ENCODE data around the gene EPN3. TPM values are rescaled to one million over a fixed set of nuclear protein-coding genes. Genes with fewer than 3 reads are reported as not detected.

The EPN3 gene
- total RNA-seq, 2 donors from 2014 or later = not detected

DNA sequence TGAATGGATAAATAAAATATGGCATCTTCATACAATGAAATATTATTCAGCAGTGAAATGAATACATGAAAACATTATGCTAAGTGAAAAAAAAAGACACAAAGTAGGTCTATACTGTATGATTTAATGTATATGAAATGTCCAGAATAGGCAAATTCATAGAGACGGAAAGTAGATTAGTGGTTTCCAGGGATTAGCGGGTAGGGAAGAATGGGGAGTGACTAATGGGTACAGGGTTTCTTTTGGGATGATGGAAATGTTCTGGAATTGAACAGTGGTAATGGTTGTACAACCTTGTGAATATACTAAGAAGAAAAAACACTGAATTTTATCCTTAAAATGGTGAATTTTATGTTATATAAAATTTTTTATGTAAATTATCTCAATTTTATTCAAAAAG lies 32.8 kb upstream of the EPN3 start:
- H3K27me3 Mint-ChIP-seq = no peaks in the 10 kb centered on the region
- peaks cover 3% of the 10 kb centered on the region for H3K36me3 Mint-ChIP-seq (ENCODE audit: low read depth)
- H3K9me3 ChIP-seq (ENCODE audit: control insufficient read depth, low read length, poor library complexity, severe bottlenecking) = no peaks in the 10 kb centered on the region
- ATAC-seq (no peak), DNase-seq (no peak)
- H3K4me1 Mint-ChIP-seq = peaks cover 6% of the 10 kb centered on the region
- H3K4me3 Mint-ChIP-seq = no peak overlapping the region
- no peak overlapping the region for H3K27ac Mint-ChIP-seq

DNA sequence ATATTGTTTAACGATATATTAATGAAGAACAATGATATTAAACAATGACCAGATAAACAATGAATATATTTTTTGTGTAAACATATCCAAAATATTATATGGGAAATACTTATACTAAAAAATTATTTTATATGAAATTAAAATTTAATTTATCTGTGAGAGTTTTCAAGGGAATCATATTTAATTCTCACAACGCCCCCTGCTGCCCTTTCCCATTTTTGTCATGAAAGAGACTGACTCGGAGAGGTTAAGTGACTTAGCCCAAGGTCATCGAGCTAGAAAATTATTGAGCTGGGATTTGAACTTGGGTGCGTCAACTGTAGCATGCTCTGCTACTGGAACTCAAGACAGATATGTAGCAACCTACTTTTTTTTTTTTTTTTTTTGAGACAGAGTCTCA lies 31.5 kb upstream of the EPN3 start:
- Mint-ChIP-seq H3K27ac (no peak overlapping the region), H3K4me1 (peaks cover 11% of the 10 kb centered on the region), H3K36me3 (ENCODE audit: low read depth) (peaks cover 3% of the 10 kb centered on the region), H3K27me3 (no peaks in the 10 kb centered on the region), H3K4me3 (no peak overlapping the region)
- H3K9me3 ChIP-seq (ENCODE audit: control insufficient read depth, low read length, poor library complexity, severe bottlenecking) = no peaks in the 10 kb centered on the region
- DNase-seq (no peak), ATAC-seq (no peak)

DNA sequence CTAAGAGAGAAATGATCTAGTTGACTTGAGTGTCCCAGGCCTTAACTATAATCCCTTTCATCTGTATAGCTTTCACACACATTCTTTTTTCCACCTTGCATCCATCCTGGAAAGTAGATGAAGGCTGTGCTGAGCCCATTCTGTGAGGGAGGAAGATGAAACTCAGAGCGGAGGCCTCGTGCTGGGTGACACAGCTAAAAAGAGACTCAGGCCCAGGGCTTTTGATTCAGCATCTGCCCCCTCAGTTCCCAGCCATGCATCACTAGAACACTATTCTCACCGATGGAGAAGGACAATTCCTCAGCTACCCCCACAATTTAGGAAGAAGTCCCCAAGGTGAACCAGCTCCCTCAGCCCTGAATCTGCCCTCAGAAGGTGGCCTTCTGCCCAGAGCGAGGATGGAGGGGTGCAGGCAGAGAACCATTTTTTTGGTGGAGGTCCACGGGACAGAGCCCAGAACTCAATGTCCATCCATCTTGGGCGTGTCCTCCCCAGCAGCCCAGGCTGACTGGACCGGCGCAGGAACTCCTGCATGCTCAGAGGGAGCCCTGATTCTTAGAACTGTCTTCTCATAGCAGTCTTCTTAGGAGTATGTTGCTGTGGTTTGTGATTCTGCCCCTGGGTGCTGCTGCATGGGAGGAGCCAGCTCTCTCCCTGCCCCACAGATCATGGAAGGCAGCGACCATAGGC lies 30.1 kb upstream of the EPN3 start:
- H3K9me3 ChIP-seq (ENCODE audit: control insufficient read depth, low read length, poor library complexity, severe bottlenecking) = no peaks in the 10 kb centered on the region
- no peak overlapping the region for H3K27ac Mint-ChIP-seq
- H3K4me1 Mint-ChIP-seq = peaks cover 11% of the 10 kb centered on the region
- DNase-seq = no peak
- no peak overlapping the region for H3K4me3 Mint-ChIP-seq
- no peak for ATAC-seq
- H3K27me3 Mint-ChIP-seq = no peaks in the 10 kb centered on the region
- H3K36me3 Mint-ChIP-seq (ENCODE audit: low read depth) = peaks cover 3% of the 10 kb centered on the region

- H3K4me3 Mint-ChIP-seq = no peak overlapping the region
- H3K27ac Mint-ChIP-seq = no peak overlapping the region
- no peaks in the 10 kb centered on the region for H3K27me3 Mint-ChIP-seq
- ATAC-seq (no peak), DNase-seq (no peak)
- peaks cover 3% of the 10 kb centered on the region for H3K36me3 Mint-ChIP-seq (ENCODE audit: low read depth)
- peaks cover 23% of the 10 kb centered on the region for H3K4me1 Mint-ChIP-seq
- no peaks in the 10 kb centered on the region for H3K9me3 ChIP-seq (ENCODE audit: control insufficient read depth, low read length, poor library complexity, severe bottlenecking)
These were observed 26.9 kb upstream of the EPN3 start for GRCh38 chr17:50505591-50506130.

DNA sequence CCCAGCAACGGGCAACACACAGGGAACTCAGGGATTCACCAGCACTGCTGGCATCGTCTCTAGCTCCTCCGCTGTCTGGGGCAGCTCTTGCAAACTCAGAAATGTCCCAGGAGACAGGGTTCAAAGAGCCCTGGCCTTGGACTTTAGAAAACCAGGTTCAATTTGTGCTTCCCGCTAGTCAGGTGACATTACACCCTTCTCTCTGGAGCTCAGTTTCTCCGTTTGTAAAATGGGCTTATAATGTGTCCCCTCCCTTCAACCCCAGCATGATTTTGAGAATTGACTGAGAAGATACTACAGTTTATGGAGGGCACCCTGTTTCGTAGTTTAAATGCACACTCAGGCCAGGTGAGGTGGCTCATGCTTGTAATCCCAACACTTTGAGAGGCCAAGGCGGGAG lies 26.2 kb upstream of the EPN3 start:
- Mint-ChIP-seq H3K4me1 (peaks cover 28% of the 10 kb centered on the region), H3K4me3 (no peak overlapping the region), H3K36me3 (ENCODE audit: low read depth) (peaks cover 3% of the 10 kb centered on the region), H3K27ac (no peak overlapping the region), H3K27me3 (no peaks in the 10 kb centered on the region)
- DNase-seq = no peak
- no peaks in the 10 kb centered on the region for H3K9me3 ChIP-seq (ENCODE audit: control insufficient read depth, low read length, poor library complexity, severe bottlenecking)
- ATAC-seq = no peak

DNA sequence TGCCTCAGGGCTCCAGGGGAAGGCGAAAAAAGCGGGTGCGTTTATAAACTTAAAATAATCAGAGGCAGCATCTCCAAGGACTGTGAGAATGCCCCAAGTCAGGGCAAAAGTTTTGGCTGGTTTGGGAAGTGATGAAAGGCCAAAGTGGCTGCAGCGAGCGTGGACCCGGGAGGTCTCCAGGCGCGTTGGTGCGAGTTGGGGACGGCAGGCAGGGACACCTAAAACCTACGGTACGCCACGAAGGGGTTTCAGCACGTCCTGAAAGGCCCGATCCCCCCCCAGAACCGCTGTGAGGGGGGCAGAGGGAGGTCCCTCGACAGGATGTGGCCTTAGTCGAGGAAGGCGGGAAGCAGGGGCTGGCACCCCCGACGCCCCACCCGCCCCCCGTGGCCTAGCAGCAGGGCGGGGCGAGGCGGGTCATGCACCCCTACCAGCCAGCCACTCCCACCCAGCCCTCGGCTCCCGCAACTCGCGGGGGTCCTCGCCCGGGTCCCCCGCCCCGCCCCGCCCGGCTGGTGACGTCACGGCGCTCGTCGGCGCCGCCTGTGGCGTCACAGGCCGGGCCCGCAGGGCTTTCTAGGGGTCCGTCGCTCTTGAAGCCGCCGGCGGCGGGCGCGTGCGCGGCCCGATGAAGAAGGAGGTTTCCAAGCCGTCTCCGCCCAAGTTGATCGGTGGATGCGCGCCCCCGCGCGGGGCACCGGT lies 24.5 kb upstream of the EPN3 start, which contains the start of gene MYCBPAP:
TSS of gene MYCBPAP (plus strand) at position 569 of the 702 bp plus-strand sequence. CDS start 236 bp downstream, outside the sequence.
- Mint-ChIP-seq H3K4me3 (peak within 1 kb of the TSS; percentile 90), H3K27me3 (no peaks in the 10 kb centered on the region), H3K4me1 (peaks cover 33% of the 10 kb centered on the region), H3K36me3 (ENCODE audit: low read depth) (peaks cover 4% of the 10 kb centered on the region), H3K27ac (peak within 1 kb of the TSS; percentile 91)
- H3K9me3 ChIP-seq (ENCODE audit: control insufficient read depth, low read length, poor library complexity, severe bottlenecking) = no peaks in the 10 kb centered on the region
- ATAC-seq (peak; percentile 81), DNase-seq (peak; percentile 64 to 74 (median 73))

GRCh38 chr17:50508573-50509460 lies 23.7 kb upstream of the EPN3 start:
- DNase-seq (no peak), ATAC-seq (no peak)
- H3K9me3 ChIP-seq (ENCODE audit: control insufficient read depth, low read length, poor library complexity, severe bottlenecking) = no peaks in the 10 kb centered on the region
- peaks cover 30% of the 10 kb centered on the region for H3K4me1 Mint-ChIP-seq
- peak overlapping the region; percentile 91 for H3K27ac Mint-ChIP-seq
- H3K36me3 Mint-ChIP-seq (ENCODE audit: low read depth) = peaks cover 2% of the 10 kb centered on the region
- peak overlapping the region; percentile 90 for H3K4me3 Mint-ChIP-seq
- no peaks in the 10 kb centered on the region for H3K27me3 Mint-ChIP-seq

- ATAC-seq = peak; percentile 80
- H3K36me3 Mint-ChIP-seq (ENCODE audit: low read depth) = peaks cover 2% of the 10 kb centered on the region
- H3K4me1 Mint-ChIP-seq = peaks cover 23% of the 10 kb centered on the region
- peak overlapping the region; percentile 89 for H3K27ac Mint-ChIP-seq
- no peaks in the 10 kb centered on the region for H3K9me3 ChIP-seq (ENCODE audit: control insufficient read depth, low read length, poor library complexity, severe bottlenecking)
- peak overlapping the region; percentile 68 for H3K4me3 Mint-ChIP-seq
- no peaks in the 10 kb centered on the region for H3K27me3 Mint-ChIP-seq
- DNase-seq = peak in 2 of 3 donors; percentile 15 to 19
These were observed 21.5 kb upstream of the EPN3 start for GRCh38 chr17:50511058-50511457.

GRCh38 chr17:50513495-50513894 lies 19.0 kb upstream of the EPN3 start:
- no peak for ATAC-seq
- peaks cover 33% of the 10 kb centered on the region for H3K4me1 Mint-ChIP-seq

DNA sequence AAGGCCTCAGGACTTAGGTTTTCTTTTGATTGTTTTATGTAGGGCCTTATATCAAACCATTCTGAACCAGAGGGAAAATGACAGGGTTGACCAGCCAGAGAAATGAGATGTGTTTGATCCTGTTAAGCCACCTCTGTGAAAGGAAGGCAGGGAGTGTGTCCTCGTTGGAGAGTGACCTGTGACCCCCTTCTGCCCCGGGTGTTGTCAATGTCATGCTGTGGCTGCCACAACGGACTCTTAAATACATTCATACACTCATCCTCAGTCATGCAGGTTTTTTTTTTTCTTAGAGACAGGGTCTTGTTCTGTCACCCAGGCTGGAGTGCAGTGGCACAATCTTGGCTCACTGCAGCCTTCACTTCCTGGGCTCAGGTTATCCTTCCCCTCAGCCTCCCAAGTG lies 18.1 kb upstream of the EPN3 start:
- no peaks in the 10 kb centered on the region for H3K9me3 ChIP-seq (ENCODE audit: control insufficient read depth, low read length, poor library complexity, severe bottlenecking)
- H3K27ac Mint-ChIP-seq = no peak overlapping the region
- DNase-seq (no peak), ATAC-seq (no peak)
- H3K36me3 Mint-ChIP-seq (ENCODE audit: low read depth) = peaks cover 2% of the 10 kb centered on the region
- no peaks in the 10 kb centered on the region for H3K27me3 Mint-ChIP-seq
- no peak overlapping the region for H3K4me3 Mint-ChIP-seq
- H3K4me1 Mint-ChIP-seq = peaks cover 29% of the 10 kb centered on the region

More at GRCh38 chr17:50513495-50513894, 19.0 kb upstream of the EPN3 start:
- DNase-seq = no peak
- Mint-ChIP-seq H3K27me3 (no peaks in the 10 kb centered on the region), H3K4me3 (no peak overlapping the region), H3K36me3 (ENCODE audit: low read depth) (peaks cover 2% of the 10 kb centered on the region), H3K27ac (no peak overlapping the region)
- no peaks in the 10 kb centered on the region for H3K9me3 ChIP-seq (ENCODE audit: control insufficient read depth, low read length, poor library complexity, severe bottlenecking)

DNA sequence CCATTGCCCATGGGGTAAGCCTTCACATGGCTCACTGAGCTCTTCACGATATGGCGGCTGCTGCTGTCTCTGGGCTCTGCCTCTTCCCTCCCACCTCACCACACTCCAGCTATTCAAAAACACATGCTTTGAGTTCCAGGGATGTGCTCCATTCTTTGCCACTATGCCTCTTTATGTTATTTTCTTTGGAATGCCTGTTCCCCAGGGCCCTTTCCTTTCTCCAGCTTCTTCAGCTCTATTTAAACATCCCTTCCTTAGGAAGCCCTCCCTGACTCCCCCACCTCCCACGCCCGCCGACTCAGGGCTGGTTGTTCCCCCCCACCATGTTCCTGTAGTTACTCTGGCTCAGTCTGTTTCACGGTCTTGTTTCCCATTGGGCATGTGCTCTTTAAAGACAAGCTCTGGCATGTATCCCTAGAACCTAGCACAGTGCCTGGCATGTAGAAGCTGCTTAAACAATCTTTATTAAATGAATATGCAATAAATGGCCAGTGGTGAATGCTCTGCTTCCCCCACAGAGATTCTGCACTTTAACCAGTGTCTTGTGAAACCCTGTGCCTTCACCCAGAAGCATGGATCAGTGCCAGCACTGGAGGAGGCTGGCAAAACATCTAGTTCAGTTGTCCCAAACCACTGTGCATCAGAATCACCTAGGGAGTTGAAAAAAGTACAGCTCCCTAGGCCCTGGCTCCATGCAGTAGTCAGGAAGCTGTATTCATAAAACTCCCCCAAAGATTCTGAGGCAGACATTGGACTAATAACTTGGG lies 17.4 kb upstream of the EPN3 start:
- Mint-ChIP-seq H3K4me1 (peaks cover 25% of the 10 kb centered on the region), H3K4me3 (no peak overlapping the region), H3K27me3 (no peaks in the 10 kb centered on the region), H3K27ac (no peak overlapping the region), H3K36me3 (ENCODE audit: low read depth) (peaks cover 2% of the 10 kb centered on the region)
- DNase-seq (no peak), ATAC-seq (no peak)
- no peaks in the 10 kb centered on the region for H3K9me3 ChIP-seq (ENCODE audit: control insufficient read depth, low read length, poor library complexity, severe bottlenecking)

DNA sequence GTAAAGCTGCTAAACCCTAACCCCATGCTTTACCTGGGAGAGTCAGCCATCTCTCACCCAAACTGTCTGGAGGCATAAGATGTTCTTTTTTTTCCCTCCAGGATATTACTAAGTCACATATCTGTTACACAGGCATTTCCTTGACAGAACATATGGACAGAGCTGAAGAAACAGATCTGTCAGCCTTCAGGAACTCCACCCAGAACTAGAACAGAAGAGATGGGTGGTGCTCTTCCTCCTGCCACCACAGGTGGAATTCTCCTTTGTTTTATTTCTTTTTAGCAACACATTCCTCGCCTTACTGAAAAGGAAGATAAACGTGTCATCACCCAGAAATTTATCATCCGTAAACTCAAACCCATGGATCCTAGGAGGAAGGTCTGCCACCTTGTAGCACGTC lies 15.5 kb upstream of the EPN3 start:
- no peaks in the 10 kb centered on the region for H3K9me3 ChIP-seq (ENCODE audit: control insufficient read depth, low read length, poor library complexity, severe bottlenecking)
- H3K27ac Mint-ChIP-seq = peak overlapping the region; percentile 21
- H3K27me3 Mint-ChIP-seq = no peaks in the 10 kb centered on the region
- peaks cover 13% of the 10 kb centered on the region for H3K4me1 Mint-ChIP-seq
- ATAC-seq = no peak
- H3K36me3 Mint-ChIP-seq (ENCODE audit: low read depth) = no peaks in the 10 kb centered on the region
- no peak for DNase-seq
- H3K4me3 Mint-ChIP-seq = no peak overlapping the region
